Central memory CD8-positive, alpha-beta T cell (primary cell): Measurements from ENCODE around the gene ITGB3BP.
A peak's percentile ranks its signal among the peaks of the same experiment; 100 is the strongest.

Experiments used
- ATAC-seq: fragments of 150-1000 bp; cut with Tn5 transposase; replicated peaks from 2 replicates; pipeline ENCODE4 v1.10.0; 2022; ENCODE audit warnings: mild to moderate bottlenecking, moderate FRiP score, moderate number of reproducible peaks; ENCODE audit not compliant: poor library complexity, severe bottlenecking; ENCODE audit errors: extremely low read depth
- DNase-seq, 2 donors: peaks; one replicate each; pipeline ENCODE4 v3.0.0; 2021; ENCODE audit warnings: low spot score in 2 of 2
- H3K27ac Mint-ChIP-seq: one replicate; pipeline ENCODE4 v1.8.0; 2022; ENCODE audit warnings: low read depth, mild to moderate bottlenecking, moderate library complexity, mixed read lengths
- H3K27me3 Mint-ChIP-seq: one replicate; pipeline ENCODE4 v1.8.0; 2022; ENCODE audit warnings: mixed read lengths
- H3K36me3 Mint-ChIP-seq: one replicate; pipeline ENCODE4 v1.8.0; 2022; ENCODE audit warnings: mild to moderate bottlenecking, moderate library complexity, mixed read lengths; ENCODE audit not compliant: insufficient read depth
- H3K4me1 Mint-ChIP-seq: one replicate; pipeline ENCODE4 v1.8.0; 2022; ENCODE audit warnings: mixed read lengths
- H3K4me3 Mint-ChIP-seq: one replicate; pipeline ENCODE4 v1.8.0; 2022; ENCODE audit warnings: mild to moderate bottlenecking, moderate library complexity, mixed read lengths
- H3K9me3 Mint-ChIP-seq: one replicate; pipeline ENCODE4 v1.8.0; 2022; ENCODE audit warnings: mixed read lengths

Gene ITGB3BP

DNA sequence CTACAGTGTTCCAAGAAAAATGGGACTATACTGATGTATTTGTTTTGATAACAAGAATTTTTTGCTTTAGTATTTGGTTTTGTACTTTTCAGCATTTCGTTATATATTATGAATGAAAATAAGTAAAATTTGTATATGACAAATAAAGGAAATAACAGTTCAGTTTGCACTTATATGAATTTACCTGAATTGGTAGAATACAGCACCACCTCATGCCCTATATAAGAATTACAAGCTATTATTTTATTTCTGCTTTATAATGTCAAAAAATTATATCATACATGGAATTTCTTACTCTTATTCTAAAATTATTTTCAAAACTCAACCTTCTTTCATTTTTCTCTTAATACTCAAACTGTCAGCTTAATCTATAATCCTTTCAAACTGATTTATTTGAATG, 14.9 kb upstream of the ITGB3BP start:
- no peaks in the 10 kb centered on the region for H3K27me3 Mint-ChIP-seq
- DNase-seq: no peak
- peaks cover 7% of the 10 kb centered on the region for H3K36me3 Mint-ChIP-seq
- no peaks in the 10 kb centered on the region for H3K4me1 Mint-ChIP-seq
- no peak overlapping the region for H3K4me3 Mint-ChIP-seq
- no peak for ATAC-seq
- H3K9me3 Mint-ChIP-seq: no peaks in the 10 kb centered on the region
- no peak overlapping the region for H3K27ac Mint-ChIP-seq

GRCh38 chr1:63537006-63537405, 14.0 kb upstream of the ITGB3BP start:
- Mint-ChIP-seq H3K27me3 (no peaks in the 10 kb centered on the region), H3K4me1 (no peaks in the 10 kb centered on the region), H3K36me3 (peaks cover 12% of the 10 kb centered on the region), H3K9me3 (no peaks in the 10 kb centered on the region), H3K27ac (no peak overlapping the region), H3K4me3 (no peak overlapping the region)
- DNase-seq (no peak), ATAC-seq (no peak)

DNA sequence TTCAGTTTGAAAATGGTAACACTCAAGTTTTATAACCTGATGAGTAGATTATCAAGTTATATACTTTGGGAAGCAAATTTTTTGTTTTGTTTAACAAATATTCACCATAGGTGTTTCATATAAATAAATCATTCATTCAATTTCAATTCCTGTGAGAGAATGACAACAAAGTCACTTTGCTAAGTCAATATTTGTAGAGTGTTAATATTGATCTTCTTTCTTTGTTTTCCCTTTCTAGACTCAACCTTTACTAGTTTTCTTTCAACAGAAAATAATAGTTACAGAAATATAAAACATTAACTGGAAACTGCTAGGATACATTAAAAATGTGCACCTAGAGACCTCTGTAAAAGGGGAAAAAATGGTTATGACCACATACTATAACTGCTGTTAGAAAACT, 11.4 kb upstream of the ITGB3BP start:
- H3K27ac Mint-ChIP-seq: no peak overlapping the region
- H3K36me3 Mint-ChIP-seq: peaks cover 11% of the 10 kb centered on the region
- DNase-seq: no peak

DNA sequence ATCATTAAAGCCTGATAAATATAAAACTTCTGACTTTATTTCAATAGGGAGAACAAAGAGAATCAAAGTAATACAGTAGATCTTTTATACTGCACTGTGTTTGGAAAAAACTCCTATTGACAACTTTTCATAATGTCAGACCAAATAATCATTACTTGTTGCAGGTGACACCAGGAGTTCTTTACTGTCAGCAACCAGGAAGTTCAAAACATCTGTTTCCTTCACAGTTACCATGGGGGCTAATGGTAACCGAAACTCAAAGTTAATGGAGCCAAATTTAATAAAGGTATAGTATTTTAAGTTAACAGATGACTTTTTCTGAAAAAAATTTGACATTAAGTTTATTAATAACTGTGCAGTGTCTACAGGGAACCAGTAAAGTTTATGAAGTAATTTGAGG, 10.9 kb upstream of the ITGB3BP start:
- Mint-ChIP-seq H3K27me3 (no peaks in the 10 kb centered on the region), H3K36me3 (peaks cover 11% of the 10 kb centered on the region), H3K4me1 (no peaks in the 10 kb centered on the region), H3K4me3 (no peak overlapping the region), H3K9me3 (no peaks in the 10 kb centered on the region), H3K27ac (no peak overlapping the region)
- ATAC-seq: no peak
- no peak for DNase-seq

More for the DNA sequence above, 11.4 kb upstream of the ITGB3BP start:
- Mint-ChIP-seq H3K9me3 (no peaks in the 10 kb centered on the region), H3K4me1 (no peaks in the 10 kb centered on the region), H3K4me3 (no peak overlapping the region), H3K27me3 (no peaks in the 10 kb centered on the region)
- no peak for ATAC-seq

- Mint-ChIP-seq H3K36me3 (peaks cover 17% of the 10 kb centered on the region), H3K4me3 (no peak overlapping the region), H3K27ac (no peak overlapping the region), H3K27me3 (no peaks in the 10 kb centered on the region), H3K4me1 (no peaks in the 10 kb centered on the region), H3K9me3 (no peaks in the 10 kb centered on the region)
- ATAC-seq: no peak
- no peak for DNase-seq
These were observed 9.7 kb upstream of the ITGB3BP start for GRCh38 chr1:63532727-63533126.

DNA sequence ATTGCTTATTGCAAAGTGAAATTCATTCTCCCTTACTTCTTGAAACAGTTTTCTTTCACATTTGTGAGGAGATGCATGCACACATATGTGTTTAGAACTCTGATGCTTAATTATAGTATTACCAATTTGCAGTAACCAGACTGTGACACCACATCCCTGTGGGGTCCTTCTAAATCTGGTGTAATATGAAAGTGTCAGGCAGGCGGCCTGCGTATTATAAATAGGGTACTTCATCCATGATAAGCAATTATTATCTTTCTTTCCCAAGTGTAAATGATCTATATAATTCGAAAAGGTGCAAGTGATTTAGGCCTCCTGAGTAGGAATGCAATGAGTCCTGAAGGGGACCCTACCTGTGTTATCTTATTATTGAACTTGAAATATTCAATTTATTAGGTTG, 1.2 kb upstream of the ITGB3BP start:
- no peaks in the 10 kb centered on the region for H3K9me3 Mint-ChIP-seq
- ATAC-seq: no peak
- H3K36me3 Mint-ChIP-seq: peaks cover 19% of the 10 kb centered on the region
- H3K4me3 Mint-ChIP-seq: peak overlapping the region; percentile 92
- DNase-seq: no peak
- peak overlapping the region; percentile 94 for H3K27ac Mint-ChIP-seq
- H3K4me1 Mint-ChIP-seq: peaks cover 38% of the 10 kb centered on the region
- H3K27me3 Mint-ChIP-seq: no peaks in the 10 kb centered on the region

DNA sequence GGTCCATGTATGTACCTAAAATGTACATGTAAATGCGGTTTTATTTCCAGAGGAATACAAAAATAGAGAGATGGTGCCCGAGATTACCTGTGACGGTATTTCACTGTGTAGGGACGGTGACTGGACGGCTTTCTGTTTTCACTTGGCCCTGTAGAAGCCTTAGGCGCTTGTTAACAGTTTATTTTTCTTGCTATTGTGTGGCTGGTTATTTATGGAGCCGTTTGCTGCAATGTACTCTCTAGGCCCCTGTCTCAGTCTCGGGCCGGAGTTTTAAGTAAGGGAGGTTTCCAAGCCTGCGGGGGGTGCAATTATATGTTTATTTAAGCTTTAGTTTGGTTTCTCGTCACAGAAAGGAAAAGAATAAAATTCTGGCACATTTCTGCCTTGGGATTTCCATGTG, 713 bp upstream of the ITGB3BP start:
- peak overlapping the region; percentile 94 for H3K27ac Mint-ChIP-seq
- DNase-seq (no peak), ATAC-seq (peak; percentile 34)
- peaks cover 19% of the 10 kb centered on the region for H3K36me3 Mint-ChIP-seq
- H3K4me1 Mint-ChIP-seq: peaks cover 38% of the 10 kb centered on the region
- H3K27me3 Mint-ChIP-seq: no peaks in the 10 kb centered on the region
- H3K4me3 Mint-ChIP-seq: peak overlapping the region; percentile 92
- H3K9me3 Mint-ChIP-seq: no peaks in the 10 kb centered on the region

- H3K36me3 Mint-ChIP-seq: no peaks in the 10 kb centered on the region
- H3K27ac Mint-ChIP-seq: no peak overlapping the region
- no peaks in the 10 kb centered on the region for H3K27me3 Mint-ChIP-seq
- H3K4me1 Mint-ChIP-seq: peaks cover 16% of the 10 kb centered on the region
- ATAC-seq (no peak), DNase-seq (no peak)
- H3K4me3 Mint-ChIP-seq: no peak overlapping the region
- H3K9me3 Mint-ChIP-seq: no peaks in the 10 kb centered on the region
These were observed 6.4 kb downstream of the ITGB3BP start for GRCh38 chr1:63516629-63517028.

DNA sequence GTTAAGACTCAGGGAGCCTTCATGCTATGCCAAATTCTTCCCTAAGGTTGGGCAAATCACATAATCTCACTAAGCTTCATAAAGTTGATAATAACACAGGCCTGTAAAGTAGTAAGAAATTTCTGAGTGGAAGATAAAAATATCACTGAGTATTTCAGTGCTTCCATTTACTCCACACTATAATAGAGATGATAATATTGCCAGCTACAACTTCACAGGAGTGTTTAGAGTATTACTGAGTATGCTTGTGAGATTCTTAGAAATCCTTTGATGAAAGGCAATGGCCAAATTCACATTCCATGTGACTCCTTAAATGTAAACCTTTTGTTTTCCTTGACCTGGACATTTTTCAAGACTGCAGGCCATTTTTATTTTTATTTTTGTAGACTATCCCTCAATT, 10.4 kb downstream of the ITGB3BP start:
- Mint-ChIP-seq H3K27ac (no peak overlapping the region), H3K4me1 (no peaks in the 10 kb centered on the region), H3K9me3 (no peaks in the 10 kb centered on the region), H3K4me3 (no peak overlapping the region), H3K36me3 (no peaks in the 10 kb centered on the region), H3K27me3 (no peaks in the 10 kb centered on the region)
- ATAC-seq: no peak
- DNase-seq: no peak

DNA sequence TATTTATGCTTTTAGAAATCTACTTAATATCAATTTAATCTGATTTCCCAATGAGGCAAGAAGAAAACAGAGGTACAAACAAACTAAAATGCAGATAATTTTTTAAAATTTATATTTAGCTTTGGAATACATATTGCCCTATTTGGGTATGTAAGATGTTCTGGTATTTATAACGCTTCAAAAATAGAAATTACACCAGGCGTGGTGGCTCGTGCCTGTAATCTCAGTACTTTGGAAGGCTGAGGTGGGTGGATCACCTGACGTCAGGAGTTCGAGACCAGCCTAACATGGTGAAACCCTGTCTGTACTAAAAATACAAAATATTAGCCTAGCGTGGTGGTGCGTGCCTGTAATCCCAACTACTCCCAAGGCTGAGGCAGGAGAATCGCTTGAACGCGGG, 13.3 kb downstream of the ITGB3BP start:
- ATAC-seq (no peak), DNase-seq (no peak)
- no peaks in the 10 kb centered on the region for H3K9me3 Mint-ChIP-seq
- peaks cover 6% of the 10 kb centered on the region for H3K36me3 Mint-ChIP-seq
- no peak overlapping the region for H3K4me3 Mint-ChIP-seq
- H3K27ac Mint-ChIP-seq: no peak overlapping the region
- H3K27me3 Mint-ChIP-seq: no peaks in the 10 kb centered on the region
- no peaks in the 10 kb centered on the region for H3K4me1 Mint-ChIP-seq

DNA sequence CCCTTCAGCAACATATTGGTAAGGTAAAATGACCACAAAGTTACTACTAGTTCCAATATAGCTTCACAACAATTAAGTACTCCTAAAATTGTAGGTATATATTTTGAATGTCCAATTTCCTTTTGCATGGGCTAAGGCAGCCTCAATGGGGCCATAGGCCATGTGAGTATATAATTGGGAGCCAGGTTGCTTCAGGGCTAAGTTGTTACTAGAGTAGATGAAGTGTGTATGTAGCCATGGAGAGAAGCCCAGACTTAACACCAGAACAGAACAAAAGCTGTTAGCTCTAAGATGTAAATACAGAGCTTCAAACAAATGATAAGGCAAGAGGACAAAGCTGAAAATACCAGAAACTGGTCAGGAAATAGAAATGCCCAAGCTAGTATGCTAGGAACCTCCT, 16.2 kb downstream of the ITGB3BP start:
- no peak for ATAC-seq

DNA sequence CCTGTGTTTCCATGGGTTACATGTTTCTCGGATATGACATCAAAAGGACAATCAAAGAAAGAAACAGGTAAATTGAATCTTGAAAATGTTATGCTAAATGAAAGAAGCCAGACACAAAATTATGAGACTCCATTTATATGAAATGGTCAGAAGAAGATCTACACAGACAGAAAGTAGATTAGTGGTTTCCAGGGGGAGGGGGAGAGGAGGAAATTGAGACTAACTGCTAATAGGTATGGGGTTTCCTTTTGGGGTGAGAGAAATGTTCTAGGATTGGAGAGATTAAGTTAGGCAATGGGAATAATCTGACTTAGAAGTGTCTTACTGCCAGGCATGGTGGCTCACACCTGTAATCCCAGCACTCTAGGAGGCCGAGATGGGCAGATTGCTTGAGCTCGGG, 21.8 kb downstream of the ITGB3BP start:
- no peak for DNase-seq
- ATAC-seq: no peak
- H3K27ac Mint-ChIP-seq: no peak overlapping the region
- no peak overlapping the region for H3K4me3 Mint-ChIP-seq
- H3K4me1 Mint-ChIP-seq: no peaks in the 10 kb centered on the region
- peaks cover 5% of the 10 kb centered on the region for H3K36me3 Mint-ChIP-seq
- H3K9me3 Mint-ChIP-seq: no peaks in the 10 kb centered on the region
- H3K27me3 Mint-ChIP-seq: no peaks in the 10 kb centered on the region

More for the DNA sequence above, 16.2 kb downstream of the ITGB3BP start:
- H3K27ac Mint-ChIP-seq: no peak overlapping the region
- H3K4me3 Mint-ChIP-seq: no peak overlapping the region
- no peaks in the 10 kb centered on the region for H3K9me3 Mint-ChIP-seq
- H3K4me1 Mint-ChIP-seq: no peaks in the 10 kb centered on the region
- H3K27me3 Mint-ChIP-seq: no peaks in the 10 kb centered on the region
- peaks cover 6% of the 10 kb centered on the region for H3K36me3 Mint-ChIP-seq
- no peak for DNase-seq

- peak overlapping the region; percentile 10 for H3K27ac Mint-ChIP-seq
- H3K4me1 Mint-ChIP-seq: no peaks in the 10 kb centered on the region
- no peak for ATAC-seq
- peaks cover 2% of the 10 kb centered on the region for H3K36me3 Mint-ChIP-seq
- DNase-seq: no peak
- no peaks in the 10 kb centered on the region for H3K27me3 Mint-ChIP-seq
- H3K9me3 Mint-ChIP-seq: no peaks in the 10 kb centered on the region
- H3K4me3 Mint-ChIP-seq: no peak overlapping the region
These were observed 24.9 kb downstream of the ITGB3BP start for GRCh38 chr1:63498106-63498505.

GRCh38 chr1:63497577-63497976, 25.4 kb downstream of the ITGB3BP start:
- H3K9me3 Mint-ChIP-seq: no peaks in the 10 kb centered on the region
- no peak overlapping the region for H3K4me3 Mint-ChIP-seq
- no peak for ATAC-seq
- peaks cover 2% of the 10 kb centered on the region for H3K4me1 Mint-ChIP-seq
- H3K27me3 Mint-ChIP-seq: no peaks in the 10 kb centered on the region
- no peak for DNase-seq
- no peak overlapping the region for H3K27ac Mint-ChIP-seq
- peaks cover 3% of the 10 kb centered on the region for H3K36me3 Mint-ChIP-seq
